Activated naive CD8-positive, alpha-beta T cell treated with anti-CD3 and anti-CD28 coated beads, Interleukin-2, amount 50 U/mL, for 16 hours (primary cell): ENCODE measurements around the gene VANGL2.

Experiments used
- DNase-seq: peaks from one replicate; pipeline ENCODE4 v3.0.0-alpha.2; 2020; ENCODE audit warnings: low read depth, low spot score

VANGL2 gene

GRCh38 chr1:160459687-160460086 lies 59.3 kb downstream of the VANGL2 start:
- DNase-seq, result no peak

GRCh38 chr1:160460214-160460642 lies 59.9 kb downstream of the VANGL2 start:
- no peak for DNase-seq

- peak; percentile 14 for DNase-seq
Measured at GRCh38 chr1:160460683-160461287, 60.4 kb downstream of the VANGL2 start.

GRCh38 chr1:160465123-160465522 lies 64.8 kb downstream of the VANGL2 start:
- DNase-seq, result no peak

- no peak for DNase-seq
Measured at GRCh38 chr1:160466961-160467360, 66.6 kb downstream of the VANGL2 start.

GRCh38 chr1:160467576-160467975 lies 67.2 kb downstream of the VANGL2 start:
- DNase-seq, result no peak

GRCh38 chr1:160471253-160471652 lies 70.9 kb downstream of the VANGL2 start:
- DNase-seq, result no peak

- no peak for DNase-seq
Measured at GRCh38 chr1:160472112-160472511, 71.7 kb downstream of the VANGL2 start.

- DNase-seq, result no peak
Measured at GRCh38 chr1:160474392-160475242, 74.3 kb downstream of the VANGL2 start.
